SH-SY5Y (cell line): ENCODE measurements around the gene CPXM1.

ENCODE experiments used
- GATA2 ChIP-seq: IDR thresholded peaks from 2 replicates; pipeline ENCODE4 v1.6.1; 2011; ENCODE audit warnings: mild to moderate bottlenecking, low read depth, low read length
- GATA3 ChIP-seq: IDR thresholded peaks from 2 replicates; pipeline ENCODE4 v1.6.1; 2011; ENCODE audit warnings: low read depth, mild to moderate bottlenecking, low read length, moderate library complexity

DNA sequence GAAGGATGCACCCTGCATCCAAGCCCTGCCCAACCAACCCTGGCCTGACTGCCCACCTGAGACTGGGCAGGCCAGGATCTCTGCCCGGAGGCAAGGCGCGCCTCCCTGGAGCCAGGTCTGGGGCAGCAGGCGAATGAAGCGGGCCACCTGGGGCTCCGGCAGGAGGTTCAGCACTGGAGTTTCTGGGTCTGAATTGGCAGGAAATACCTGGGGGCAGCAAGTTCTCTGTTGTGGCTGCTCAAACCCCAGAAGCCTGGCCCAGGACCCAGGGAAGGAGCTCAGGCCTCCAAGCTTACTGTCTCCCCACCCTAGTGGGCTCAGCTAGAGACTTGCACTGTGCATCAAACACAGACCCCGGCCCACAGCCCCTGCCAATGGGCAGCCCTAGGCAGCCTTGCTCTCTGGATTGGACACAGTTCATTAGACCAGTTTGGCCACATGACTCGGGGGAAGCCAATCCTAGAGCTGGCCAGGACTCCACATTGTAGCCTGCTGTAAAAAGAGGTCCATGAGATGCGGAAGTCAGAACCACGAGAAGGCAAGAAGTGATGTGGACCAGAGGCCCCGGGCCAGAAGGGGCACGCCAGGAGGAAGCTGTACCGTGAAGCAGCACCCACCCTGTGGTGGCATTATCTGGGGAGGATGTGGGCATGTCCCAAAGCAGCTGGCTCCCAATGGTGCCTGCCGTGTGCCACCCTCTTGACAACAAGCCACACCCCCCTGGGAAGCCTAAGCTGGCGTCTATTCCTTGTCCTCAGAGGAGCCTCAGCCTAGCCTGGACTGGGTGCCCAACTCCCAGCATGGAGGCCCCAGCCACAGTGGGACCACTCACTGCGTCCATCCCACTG lies 3.1 kb downstream of the CPXM1 start:
- no peak for TF ChIP-seq GATA2
- TF ChIP-seq GATA3, result no peak
